K562 (cell line): ENCODE results near the gene TMSB10. TPM values are rescaled to one million over a fixed set of nuclear protein-coding genes. Genes with fewer than 3 reads are reported as not detected.

Source experiments
- CUX1 ChIP-seq: fragments of 200-800 bp; sonication (Bioruptor generic); IDR thresholded peaks from 2 replicates; pipeline ENCODE4 v1.6.1; 2016; ENCODE audit warnings: missing genetic modification characterization, missing compliant biosample characterization
- DMBX1 ChIP-seq: fragments of 250-450 bp; sonication (Bioruptor Pico); IDR thresholded peaks from 2 replicates; pipeline ENCODE4 v1.8.0; 2022; ENCODE audit warnings: inconsistent platforms, mild to moderate bottlenecking, moderate library complexity, borderline replicate concordance
- E2F5 ChIP-seq: sonication (generic); formaldehyde crosslinking; IDR thresholded peaks from 2 replicates; pipeline ENCODE4 v1.8.0; 2022; ENCODE audit warnings: mild to moderate bottlenecking, missing genetic modification reagents
- GMEB1 ChIP-seq: fragments of 250-450 bp; sonication (Bioruptor Pico); IDR thresholded peaks from 2 replicates; pipeline ENCODE4 v1.4.0; 2020; ENCODE audit warnings: mild to moderate bottlenecking
- ID3 ChIP-seq, 2 experiments: fragments of 250-450 bp in 1 of 2; fragments of 450-650 bp in 1 of 2; sonication (Bioruptor Pico) in 1 of 2; IDR thresholded peaks; 2 replicates each; pipeline versions ENCODE4 v1.6.1 to v1.8.0; 2016 to 2021; ENCODE audit warnings: mild to moderate bottlenecking in 2 of 2, moderate library complexity in 2 of 2, missing compliant biosample characterization in 1 of 2, missing genetic modification characterization in 1 of 2
- MTA1 ChIP-seq: fragments of 450-650 bp; IDR thresholded peaks from 2 replicates; pipeline ENCODE4 v1.6.1; 2017; ENCODE audit warnings: borderline replicate concordance
- PBX2 ChIP-seq, 2 experiments: IDR thresholded peaks in 1 of 2; conservative IDR thresholded peaks in 1 of 2; 2 replicates each; pipeline ENCODE4 v1.6.1; 2016; ENCODE audit warnings: low read depth in 2 of 2, mild to moderate bottlenecking in 1 of 2, missing compliant biosample characterization in 1 of 2, missing genetic modification characterization in 1 of 2, moderate library complexity in 1 of 2
- POLR3G ChIP-seq: IDR thresholded peaks from 2 replicates; pipeline ENCODE4 v1.6.1; 2011; ENCODE audit not compliant: insufficient read length, insufficient replicate concordance; ENCODE audit errors: extremely low read depth
- RAD21 ChIP-seq, 2 experiments: fragments of 250-450 bp in 1 of 2; fragments of 450-650 bp in 1 of 2; sonication (Bioruptor Pico) in 1 of 2; formaldehyde crosslinking in 1 of 2; IDR thresholded peaks in 1 of 2; conservative IDR thresholded peaks in 1 of 2; 2 replicates each; pipeline versions ENCODE4 v1.4.0 to v1.8.0; 2020 to 2022; ENCODE audit warnings: mild to moderate bottlenecking in 2 of 2, moderate library complexity in 1 of 2
- STAG1 ChIP-seq: sonication (generic); formaldehyde crosslinking; IDR thresholded peaks from 2 replicates; pipeline ENCODE4 v1.5.0; 2020; ENCODE audit warnings: missing genetic modification reagents, borderline replicate concordance
- TBL1XR1 ChIP-seq, 2 experiments: IDR thresholded peaks; 2 replicates each; pipeline ENCODE4 v1.6.1; 2012; ENCODE audit warnings: improper control_type of control experiment in 2 of 2, low read length in 2 of 2, mild to moderate bottlenecking in 1 of 2
- ZNF584 ChIP-seq: fragments of 200-800 bp; sonication (Bioruptor generic); IDR thresholded peaks from 2 replicates; pipeline ENCODE4 v1.6.1; 2016; ENCODE audit warnings: low read depth, mild to moderate bottlenecking, missing genetic modification characterization, missing compliant biosample characterization
- polyA plus RNA-seq, 8 experiments: library from polyadenylated mRNA; depleted of rRNA in 4 of 8; stranded (reverse) in 5 of 8; unstranded in 3 of 8; fragments of >200 nt; fragmentation: Nextera tagmentation in 2 of 8; fragmentation: Illumina TruSeq in 1 of 8; extraction: Ambion mirVana in 2 of 8; extraction: Trizol in 1 of 8; gene quantifications; 2 replicates each; pipeline versions ENCODE4 v1.2.1 to v1.2.3, GENCODE V29; 2011 to 2014; ENCODE audit warnings: inconsistent platforms in 1 of 8, missing spikeins in 1 of 8
- total RNA-seq, 7 experiments: library from RNA; depleted of rRNA in 6 of 7; stranded (reverse); fragments of >200 nt in 6 of 7; fragmentation: Illumina TruSeq in 2 of 7; extraction: Trizol in 2 of 7; gene quantifications; 2 replicates each; pipeline versions ENCODE4 v1.2.1 to v1.2.3, GENCODE V29; 2011 to 2021; ENCODE audit warnings: low replicate concordance in 1 of 7

TMSB10 gene
- total and polyA plus RNA-seq, 9 of the 15 experiments (the other 6 are each of a cell fraction or from before 2014, with no cell fraction given): 382 to 2,226 (median 959) TPM

- no peak for TF ChIP-seq ID3 (CRISPR knock-in tag; IDR thresholded peaks at IDR 0.05)
- TF ChIP-seq ID3 (tag; IDR thresholded peaks at IDR 0.05): no peak
- no peak for TF ChIP-seq CUX1 (CRISPR knock-in tag)
- TF ChIP-seq E2F5: no peak
- no peak for TF ChIP-seq STAG1 (CRISPR knock-in tag)
- no peak for TF ChIP-seq ZNF584
- peak; percentile 39 for TF ChIP-seq GMEB1 (CRISPR knock-in tag)
- TF ChIP-seq DMBX1 (CRISPR knock-in tag): no peak
- no peak for TF ChIP-seq MTA1
- TF ChIP-seq TBL1XR1 (IDR thresholded peaks at IDR 0.05; ENCODE audit: low read length in 2 of 2): 0 out of 4 replicates have a peak, but pooled peaks of 1 of the 2 experiments have one; percentile 42
- no peak for TF ChIP-seq POLR3G
- TF ChIP-seq PBX2 (CRISPR knock-in tag; IDR thresholded peaks at IDR 0.05; ENCODE audit: low read depth): no peak
- no peak for TF ChIP-seq PBX2 (tag; conservative IDR thresholded peaks at IDR 0.05; ENCODE audit: low read depth)
- no peak for TF ChIP-seq RAD21 (CRISPR knock-in tag; conservative IDR thresholded peaks at IDR 0.05 in 1 of 2, IDR thresholded peaks at IDR 0.05 in 1 of 2)
These were observed at the start of gene TMSB10 (continued) for GRCh38 chr2:84905181-84906107.
